Mammary epithelial cell (primary cell): ENCODE results near the gene ENPP6.

Experiments used
- EZH2 ChIP-seq: IDR thresholded peaks from 2 replicates; pipeline ENCODE4 v1.6.1; 2012; ENCODE audit warnings: low read length, inconsistent platforms, borderline replicate concordance
- TF ChIP-seq, protein P1 (sequence below), 2 donors: IDR thresholded peaks in 1 of 2; conservative IDR thresholded peaks in 1 of 2; 2 replicates each; pipeline ENCODE4 v1.5.1; 2011 to 2012; ENCODE audit warnings: inconsistent platforms in 2 of 2, low read length in 2 of 2, mild to moderate bottlenecking in 2 of 2, control low read depth in 1 of 2, low read depth in 1 of 2; ENCODE audit not compliant: insufficient read depth in 1 of 2; ENCODE audit errors: extremely low read depth in 1 of 2

DNA sequence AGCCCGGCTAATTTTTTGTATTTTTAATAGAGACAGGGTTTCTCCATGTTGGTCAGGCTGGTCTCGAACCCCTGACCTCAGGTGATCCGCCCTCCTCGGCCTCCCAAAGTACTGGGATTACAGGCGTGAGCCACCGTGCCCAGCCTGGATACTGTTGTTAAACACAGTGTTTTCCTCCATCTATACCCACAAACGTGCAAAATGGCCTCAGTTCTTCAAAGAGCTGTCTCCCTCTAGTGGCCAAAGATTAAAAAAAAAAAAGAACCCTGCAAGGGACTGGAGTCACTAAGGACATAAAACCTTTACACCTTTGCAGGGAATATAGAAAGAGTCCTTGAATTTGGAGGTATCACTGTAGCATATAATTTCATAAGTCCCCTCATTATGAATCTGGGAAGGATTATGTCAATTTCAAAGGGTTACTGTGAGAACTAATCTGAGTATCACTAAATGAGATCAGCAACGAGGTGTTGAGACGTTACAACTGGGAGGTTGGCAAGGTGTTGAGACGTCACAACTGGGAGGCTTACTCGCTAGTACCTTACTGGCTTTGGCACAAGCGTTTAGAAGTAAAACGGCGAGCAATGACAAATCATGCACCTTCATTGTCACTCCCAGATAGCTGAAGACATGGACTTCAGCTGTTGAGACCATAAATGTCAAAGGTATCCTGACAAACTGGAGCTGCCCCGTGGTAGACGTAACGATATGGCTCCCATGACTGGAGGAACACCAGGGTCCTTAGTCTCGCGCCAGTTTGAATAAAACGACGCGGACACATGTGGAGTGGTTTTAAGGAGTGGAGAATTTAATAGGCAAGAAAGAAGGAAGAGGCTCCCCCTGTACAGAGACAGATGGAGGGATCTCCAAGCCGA is 33.4 kb upstream of the ENPP6 start:
- TF ChIP-seq, protein P1, sequence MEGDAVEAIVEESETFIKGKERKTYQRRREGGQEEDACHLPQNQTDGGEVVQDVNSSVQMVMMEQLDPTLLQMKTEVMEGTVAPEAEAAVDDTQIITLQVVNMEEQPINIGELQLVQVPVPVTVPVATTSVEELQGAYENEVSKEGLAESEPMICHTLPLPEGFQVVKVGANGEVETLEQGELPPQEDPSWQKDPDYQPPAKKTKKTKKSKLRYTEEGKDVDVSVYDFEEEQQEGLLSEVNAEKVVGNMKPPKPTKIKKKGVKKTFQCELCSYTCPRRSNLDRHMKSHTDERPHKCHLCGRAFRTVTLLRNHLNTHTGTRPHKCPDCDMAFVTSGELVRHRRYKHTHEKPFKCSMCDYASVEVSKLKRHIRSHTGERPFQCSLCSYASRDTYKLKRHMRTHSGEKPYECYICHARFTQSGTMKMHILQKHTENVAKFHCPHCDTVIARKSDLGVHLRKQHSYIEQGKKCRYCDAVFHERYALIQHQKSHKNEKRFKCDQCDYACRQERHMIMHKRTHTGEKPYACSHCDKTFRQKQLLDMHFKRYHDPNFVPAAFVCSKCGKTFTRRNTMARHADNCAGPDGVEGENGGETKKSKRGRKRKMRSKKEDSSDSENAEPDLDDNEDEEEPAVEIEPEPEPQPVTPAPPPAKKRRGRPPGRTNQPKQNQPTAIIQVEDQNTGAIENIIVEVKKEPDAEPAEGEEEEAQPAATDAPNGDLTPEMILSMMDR (conservative IDR thresholded peaks at IDR 0.05 in 1 of 2, IDR thresholded peaks at IDR 0.05 in 1 of 2; ENCODE audit: extremely low read depth in 1 of 2, insufficient read depth in 1 of 2, low read depth in 1 of 2, low read length in 2 of 2), result peak; percentile 49 to 64
- TF ChIP-seq EZH2, result no peak
